ENCODE data around the gene MGAT1.
"Not testable (repeated sequence)": the region's sequence is repeated elsewhere in the genome, so short reads cannot be mapped to it uniquely, and the experiment has no call there.

Gene MGAT1

GRCh38 chr5:180802325-180803180 lies at the start of gene MGAT1:
TSS of gene MGAT1 (minus strand) at chr5:180802806. CDS start at chr5:180792971, 9,835 bp downstream.
- peak; percentile 37 for DNase-seq

GRCh38 chr5:180850434-180851078 lies 48.0 kb upstream of the MGAT1 start:
- no peak for DNase-seq

GRCh38 chr5:180849827-180850226 lies 47.2 kb upstream of the MGAT1 start:
- no peak for DNase-seq

DNA sequence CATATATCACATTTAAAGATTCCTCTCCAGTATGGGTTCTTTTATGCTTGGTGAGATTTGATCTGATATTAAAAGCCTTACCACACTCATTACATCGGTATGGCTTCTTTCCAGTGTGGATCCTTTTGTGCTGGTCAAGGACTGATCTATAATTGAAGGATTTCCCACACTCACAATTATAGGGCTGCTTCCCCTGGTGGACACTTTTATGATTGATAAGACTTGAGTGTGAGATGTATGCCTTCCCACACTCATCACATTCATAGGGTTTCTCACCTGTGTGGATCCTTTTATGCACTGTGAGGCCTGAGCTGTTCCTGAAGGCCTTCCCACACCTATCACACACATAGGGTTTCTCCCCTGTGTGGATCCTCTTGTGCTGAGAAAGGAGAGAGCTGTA lies 46.3 kb upstream of the MGAT1 start:
- no peak for DNase-seq

GRCh38 chr5:180848265-180848664 lies 45.7 kb upstream of the MGAT1 start:
- DNase-seq: no peak

DNA sequence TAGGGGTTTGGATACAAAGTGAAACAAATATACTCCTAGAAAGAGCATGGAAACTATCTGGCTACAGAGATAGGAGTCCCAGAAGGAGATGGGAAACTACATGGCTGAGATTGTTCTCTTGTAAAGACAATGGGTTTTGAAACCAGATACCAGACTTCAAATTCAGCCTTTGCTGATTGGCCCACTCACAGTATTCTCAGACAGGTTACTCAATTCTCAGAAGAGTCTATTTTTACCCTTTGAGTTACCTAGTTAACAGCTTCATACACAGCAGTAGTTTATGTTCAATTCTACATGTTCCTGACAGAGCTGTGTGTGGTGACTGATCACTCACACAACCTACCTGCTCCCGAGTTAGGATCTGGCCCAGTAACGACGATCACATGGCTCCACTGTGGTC lies 44.4 kb upstream of the MGAT1 start:
- no peak for DNase-seq

GRCh38 chr5:180844858-180845257 lies 42.3 kb upstream of the MGAT1 start:
- no peak for DNase-seq

GRCh38 chr5:180844432-180844831 lies 41.8 kb upstream of the MGAT1 start:
- DNase-seq: no peak

- no peak for DNase-seq
Measured at GRCh38 chr5:180839935-180840334, 37.3 kb upstream of the MGAT1 start.

GRCh38 chr5:180839227-180839626 lies 36.6 kb upstream of the MGAT1 start:
- no peak for DNase-seq

GRCh38 chr5:180837478-180837877 lies 34.9 kb upstream of the MGAT1 start:
- DNase-seq: no peak

GRCh38 chr5:180832638-180833068 lies 30.0 kb upstream of the MGAT1 start:
- no peak for DNase-seq

DNA sequence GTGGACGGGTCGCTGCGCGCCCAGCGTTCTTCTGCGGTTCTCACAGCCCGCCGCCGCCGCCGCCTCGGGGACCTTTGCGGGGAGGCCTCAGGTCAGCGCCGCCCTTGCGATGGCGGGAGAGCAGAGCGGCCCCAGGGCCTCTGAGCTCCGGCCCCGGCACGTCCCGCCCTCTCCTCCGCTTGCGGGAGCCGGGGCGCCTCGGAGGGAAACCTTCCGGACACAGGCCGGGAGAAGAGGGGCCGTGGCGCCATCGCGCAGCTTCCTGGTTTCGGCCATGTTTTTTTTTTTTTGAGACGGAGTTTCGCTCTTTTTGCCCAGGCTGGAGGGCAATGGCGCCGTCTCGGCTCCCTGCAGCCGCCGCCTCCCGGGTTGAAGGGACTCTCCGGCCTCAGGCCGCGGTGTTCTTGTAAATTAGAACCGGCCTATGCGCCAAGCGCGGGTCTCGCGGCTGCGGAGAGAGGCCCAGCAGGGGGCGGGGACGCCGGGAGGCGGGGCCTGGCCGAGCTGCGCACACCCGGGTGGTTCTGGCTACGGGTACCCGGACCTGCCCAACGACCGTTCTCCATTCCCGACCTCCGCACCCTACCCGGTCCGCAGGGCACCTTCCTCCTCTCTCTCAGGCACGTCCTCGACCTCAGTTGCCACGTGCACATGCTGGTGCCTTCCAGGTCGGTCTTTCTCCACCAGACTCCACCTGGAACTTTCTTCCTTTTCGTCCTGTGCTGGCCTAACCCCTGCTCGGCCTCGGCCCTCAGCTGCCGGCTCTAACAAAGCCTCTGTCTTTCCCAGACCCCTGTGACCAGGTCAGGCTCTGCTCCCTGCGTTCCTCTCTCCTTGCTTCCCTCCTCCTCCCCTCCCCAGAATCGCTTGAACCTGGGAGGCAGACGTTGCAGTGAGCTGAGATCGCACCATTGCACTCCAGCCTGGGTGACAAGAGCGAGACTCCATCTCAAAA lies 28.8 kb upstream of the MGAT1 start:
- DNase-seq: peak; percentile 60

DNA sequence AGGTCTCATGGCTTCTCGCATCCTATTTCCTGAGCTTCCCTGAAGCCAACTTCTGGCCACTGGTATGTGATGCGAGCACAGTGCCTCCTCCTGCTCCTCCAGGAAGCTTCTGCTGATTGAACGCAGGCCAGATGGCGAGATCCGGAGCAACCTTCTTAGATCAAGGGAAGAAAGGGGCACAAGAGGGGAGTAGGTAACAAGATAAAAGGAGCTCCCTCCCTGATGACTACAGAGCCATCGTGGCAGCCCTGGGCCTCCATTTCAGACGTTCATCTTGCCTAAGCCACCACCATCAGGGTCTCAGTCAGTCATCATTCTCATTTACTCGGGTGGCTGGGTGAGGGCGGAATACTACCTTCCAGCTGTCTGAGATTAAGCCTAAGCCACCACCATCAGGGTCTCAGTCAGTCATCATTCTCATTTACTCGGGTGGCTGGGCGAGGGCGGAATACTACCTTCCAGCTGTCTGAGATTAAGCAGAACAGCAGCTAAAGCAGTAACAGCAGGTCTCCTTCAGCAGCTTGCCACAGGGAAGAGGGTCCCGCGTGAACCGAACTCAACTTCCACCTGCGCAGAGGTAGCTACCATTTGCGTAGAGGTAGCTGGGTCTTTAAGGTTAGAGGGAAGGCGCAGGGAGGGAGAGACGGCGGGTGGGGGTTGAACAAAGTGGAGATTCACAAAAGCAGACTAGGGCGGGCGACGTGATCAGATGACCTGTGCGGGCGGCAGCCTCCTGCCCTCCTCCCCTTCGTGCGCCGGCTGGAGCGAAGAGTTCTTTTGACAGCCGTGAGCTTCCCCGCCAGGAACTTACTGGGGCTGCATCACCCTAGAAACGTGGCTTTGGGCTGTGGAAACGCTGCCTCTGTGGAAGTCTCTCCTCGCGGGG lies 27.9 kb upstream of the MGAT1 start:
- DNase-seq: peak; percentile 23

GRCh38 chr5:180829726-180830125 lies 27.1 kb upstream of the MGAT1 start:
- no peak for DNase-seq

GRCh38 chr5:180828756-180829531 lies 26.3 kb upstream of the MGAT1 start:
- not testable (repeated sequence) for DNase-seq

DNA sequence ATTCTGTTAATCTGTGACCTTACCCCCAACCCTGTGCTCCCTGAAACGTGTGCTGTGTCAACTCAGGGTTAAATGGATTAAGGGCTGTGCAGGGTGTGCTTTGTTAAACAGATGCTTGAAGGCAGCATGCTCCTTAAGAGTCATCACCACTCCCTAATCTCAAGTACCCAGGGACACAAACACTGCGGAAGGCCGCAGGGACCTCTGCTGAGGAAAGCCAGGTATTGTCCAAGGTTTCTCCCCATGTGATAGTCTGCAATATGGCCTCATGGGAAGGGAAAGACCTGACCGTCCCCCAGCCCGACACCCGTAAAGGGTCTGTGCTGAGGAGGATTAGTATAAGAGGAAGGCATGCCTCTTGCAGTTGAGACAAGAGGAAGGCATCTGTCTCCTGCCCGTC lies 24.8 kb upstream of the MGAT1 start:
- DNase-seq: not testable (repeated sequence)

DNA sequence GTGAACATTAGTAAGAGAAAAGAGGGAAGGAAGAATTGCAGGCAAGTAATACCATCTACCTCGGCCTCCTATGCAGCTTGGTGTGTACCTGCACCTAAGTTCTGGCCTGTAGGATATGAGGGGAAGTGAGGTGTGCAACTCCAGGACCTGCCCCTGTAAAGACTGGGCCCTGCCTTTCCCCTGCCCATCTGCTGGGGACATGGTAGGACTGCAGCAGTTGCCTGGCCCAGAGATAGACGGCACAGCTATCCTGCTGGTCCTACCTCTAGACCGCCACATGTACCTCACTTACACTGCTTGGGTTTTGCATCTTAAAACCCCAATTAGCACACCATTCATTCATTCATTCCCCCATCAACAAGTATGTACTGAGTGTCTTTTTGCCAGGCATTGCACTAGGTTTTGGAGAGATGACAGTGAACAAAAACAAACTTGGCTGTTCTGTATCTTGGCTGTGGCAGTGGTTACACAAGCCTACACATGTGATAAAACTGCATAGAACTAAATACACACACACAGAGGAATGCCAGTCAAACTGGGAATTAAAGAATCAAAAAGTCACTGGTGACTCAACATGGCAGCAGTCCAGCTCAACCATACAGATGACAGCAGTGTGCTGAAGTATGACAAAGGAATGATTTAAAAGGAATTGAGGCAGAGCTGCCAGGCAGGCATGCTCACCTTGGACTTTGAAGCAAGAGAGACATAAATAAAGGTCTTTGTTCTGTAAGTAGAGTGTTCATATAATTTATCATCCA lies 23.3 kb upstream of the MGAT1 start:
- DNase-seq: no peak

DNA sequence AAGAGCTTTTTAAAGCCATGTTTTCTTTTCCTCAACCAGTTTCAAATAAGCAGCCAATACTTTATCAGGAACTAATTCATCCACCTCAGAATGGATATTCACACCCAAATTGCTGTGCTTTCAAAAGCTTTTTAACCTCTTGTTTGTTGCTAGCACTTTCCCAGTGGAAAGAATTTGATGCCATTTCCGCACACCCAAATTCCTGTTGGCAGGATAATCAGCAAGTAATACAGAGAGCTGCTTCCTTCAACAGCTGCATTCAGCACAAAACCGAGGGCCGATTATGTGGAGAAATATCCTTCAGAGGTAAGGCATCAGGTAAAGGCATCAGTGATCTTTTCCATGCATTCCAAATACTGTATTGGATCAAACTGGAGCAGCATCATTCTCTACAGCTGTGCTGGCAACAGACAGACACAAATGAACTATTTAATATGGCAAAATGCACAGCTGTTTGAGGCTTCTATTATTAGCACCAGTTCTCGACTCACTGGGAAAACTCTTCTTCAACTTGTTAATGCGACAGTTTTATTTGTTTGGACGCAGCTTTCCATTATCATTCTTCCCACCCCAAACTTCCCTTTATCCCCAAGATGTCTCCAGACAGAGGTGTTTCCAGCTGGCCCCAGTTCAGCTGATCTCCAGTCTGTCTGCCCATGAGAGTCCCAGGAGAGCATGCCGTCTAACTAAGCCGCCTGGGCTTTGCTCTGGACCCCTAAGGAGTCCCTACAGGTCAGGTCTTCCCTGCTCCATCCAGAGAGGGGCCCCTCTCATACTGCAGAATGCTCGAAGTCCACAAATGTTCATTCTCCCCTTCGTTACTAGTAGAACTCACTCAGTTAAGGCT lies 22.2 kb upstream of the MGAT1 start:
- no peak for DNase-seq
